COR-L47 (cell line): ENCODE results near the gene GALR2.
A peak's percentile ranks its signal among the peaks of the same experiment; 100 is the strongest.

ENCODE experiments used
- DNase-seq: peaks from one replicate; lab custom pipeline; 2025; lab: John Stamatoyannopoulos, UW

Gene GALR2

DNA sequence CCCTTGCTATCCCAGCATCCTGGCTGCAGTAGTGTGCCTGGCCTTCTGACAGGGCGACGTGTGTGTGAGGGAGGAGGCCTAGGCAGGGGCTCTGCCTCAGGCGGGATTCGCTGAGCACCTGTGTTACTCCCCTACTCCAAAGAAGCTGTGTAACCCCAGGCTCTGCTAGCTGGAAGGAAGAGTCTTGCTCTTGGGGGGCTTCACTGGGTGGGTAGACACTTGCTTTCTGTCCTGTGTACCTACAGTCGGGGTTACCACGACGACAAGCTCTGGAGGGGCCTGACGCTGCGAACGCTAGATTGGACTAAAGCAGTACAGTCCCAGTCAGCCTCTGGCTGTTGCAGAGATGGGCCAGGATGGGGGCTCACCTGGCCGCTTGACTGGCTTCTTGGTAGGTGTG is 19.5 kb downstream of the GALR2 start:
- DNase-seq, result no peak

DNA sequence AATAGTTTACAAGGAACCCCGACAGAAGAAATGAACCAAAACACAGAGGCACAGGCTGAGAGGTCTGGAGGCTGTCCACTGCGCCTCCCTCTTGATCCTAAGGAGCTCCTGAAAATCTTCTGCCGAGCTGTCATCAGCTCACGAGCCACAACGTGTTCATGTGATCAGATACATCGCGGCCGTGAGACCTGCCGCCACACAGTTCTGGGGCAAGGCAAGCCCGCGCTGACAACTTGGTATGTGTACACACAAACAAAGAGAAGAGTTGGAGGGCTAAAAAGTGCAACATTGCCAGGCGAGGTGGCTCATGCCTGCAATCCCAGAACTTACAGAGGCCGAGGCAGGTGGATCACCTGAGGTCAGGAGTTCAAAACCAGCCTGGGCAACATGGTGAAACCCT is 21.4 kb downstream of the GALR2 start:
- no peak for DNase-seq

DNA sequence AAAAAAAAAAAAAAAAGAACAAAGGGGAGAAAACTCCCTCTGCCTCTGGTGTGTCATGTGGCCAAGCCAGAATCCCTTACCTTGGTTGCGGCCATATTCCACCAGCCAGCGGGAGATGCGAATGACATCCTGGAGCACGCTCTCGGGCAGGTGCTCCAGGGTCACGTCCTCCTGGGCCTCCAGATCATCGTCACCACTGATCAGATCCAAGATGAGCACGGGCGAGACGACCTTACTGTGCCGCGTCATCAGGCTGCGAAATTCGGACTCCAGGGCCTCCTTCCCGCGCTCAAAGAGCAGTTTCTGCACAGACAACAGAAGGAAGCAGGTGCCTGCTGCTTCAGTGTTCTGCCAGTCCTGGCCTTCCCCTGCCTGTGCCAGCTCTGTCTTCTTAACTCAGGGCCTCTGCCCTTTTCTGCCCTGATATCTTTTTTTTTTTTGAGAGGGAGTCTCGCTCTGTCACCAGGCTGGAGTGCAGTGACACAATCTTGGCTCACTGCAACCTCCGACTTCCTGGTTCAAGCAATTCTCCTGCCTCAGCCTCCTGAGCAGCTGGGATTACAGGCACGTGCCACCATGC is 23.2 kb downstream of the GALR2 start:
- no peak for DNase-seq

DNA sequence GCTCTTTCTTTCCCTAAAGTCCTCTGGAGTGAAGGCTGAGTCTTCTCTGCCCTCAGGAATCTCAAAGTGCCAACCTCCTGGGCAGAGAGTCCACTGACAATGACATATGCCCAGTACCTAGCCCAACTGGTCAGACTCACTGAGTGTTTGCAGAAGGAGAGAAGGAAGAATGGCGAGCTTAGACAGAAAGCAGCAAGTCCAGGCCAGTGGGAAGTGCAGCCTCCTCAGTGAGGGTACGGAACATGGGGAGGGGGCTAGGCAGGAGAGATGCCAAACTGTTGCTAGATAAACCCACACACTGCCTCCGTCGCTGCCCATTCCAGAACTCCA is 28.3 kb downstream of the GALR2 start:
- no peak for DNase-seq

DNA sequence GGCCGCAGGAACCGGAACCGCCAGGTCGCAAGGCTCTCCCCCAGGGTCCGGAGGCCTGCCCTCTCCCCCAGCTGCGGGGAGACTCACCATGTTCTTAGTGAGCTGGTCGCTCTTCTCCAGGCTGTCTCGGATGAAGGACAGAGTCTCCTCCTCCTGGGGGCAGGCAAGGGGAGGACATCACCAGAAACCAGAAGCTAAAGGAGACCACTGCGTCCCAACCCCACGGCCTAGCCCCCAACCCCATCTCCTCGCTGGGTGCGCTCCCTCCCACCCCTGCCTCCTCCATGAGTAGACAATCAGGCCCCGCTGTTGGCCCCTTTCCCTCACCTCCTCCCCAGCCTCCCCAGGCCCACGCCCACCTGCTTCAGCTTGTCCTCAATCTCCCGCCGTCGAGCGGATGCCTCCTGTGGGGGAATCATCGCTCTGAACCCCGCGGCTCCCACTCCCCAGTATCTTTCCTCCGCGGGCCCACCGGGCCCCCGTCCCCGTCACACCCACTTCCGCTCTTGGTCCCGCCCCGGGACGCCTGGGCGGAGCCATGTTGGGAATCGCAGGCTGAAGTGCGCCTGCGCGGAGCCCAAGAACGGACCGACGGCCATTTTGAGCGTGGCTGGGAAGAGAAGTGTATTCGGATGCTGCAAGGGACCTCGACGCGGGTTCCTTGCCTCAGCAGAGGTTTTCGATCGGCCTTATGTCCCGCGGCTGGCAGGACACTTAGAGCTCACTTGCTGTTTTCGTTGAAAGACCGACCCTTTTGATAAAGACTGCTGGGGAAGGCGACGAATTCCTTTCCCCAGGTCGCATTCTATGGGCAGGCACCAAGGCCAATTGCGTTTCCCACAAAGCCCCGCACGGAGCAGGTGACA is 28.9 kb downstream of the GALR2 start, which contains the start of gene EXOC7:
EXOC7 (minus strand) TSS at position 514 of the 866 bp plus-strand sequence; CDS start at position 419, 95 bp downstream.
- peak; percentile 91 for DNase-seq

DNA sequence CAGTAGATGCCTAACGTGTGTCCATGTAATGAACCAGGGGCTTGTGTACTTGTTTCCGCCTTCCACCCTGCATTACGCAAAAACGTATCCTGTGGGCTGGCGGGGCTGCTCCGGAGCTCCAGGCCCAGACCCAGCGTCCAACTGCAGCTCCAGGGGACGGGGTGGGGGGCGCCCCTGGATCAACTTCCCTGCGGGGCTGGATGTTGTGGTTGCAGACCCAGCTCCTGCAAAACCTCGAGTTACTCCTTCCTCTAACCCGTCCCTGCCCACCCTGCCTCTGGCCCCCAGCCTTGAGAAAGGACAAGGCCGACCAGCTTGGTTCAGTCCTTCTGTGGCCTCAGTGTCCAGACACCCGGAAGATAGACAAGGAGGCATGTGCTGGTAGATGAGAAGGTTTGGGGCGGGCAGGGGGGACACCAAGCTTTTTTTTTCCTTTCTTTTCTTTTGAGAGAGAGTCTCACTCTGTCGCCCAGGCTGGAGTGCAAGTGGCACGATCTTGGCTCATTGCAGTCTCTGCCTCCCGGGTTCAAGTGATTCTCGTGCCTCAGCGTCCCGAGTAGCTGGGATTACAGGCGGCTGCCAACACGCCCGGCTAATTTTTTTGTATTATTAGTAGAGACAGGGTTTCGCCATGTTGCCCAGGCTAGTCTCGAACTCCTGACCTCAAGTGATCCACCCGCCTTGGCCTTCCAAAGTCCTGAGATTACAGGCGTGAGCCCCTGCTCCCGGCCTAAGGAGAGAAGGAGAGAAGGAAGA is 29.7 kb downstream of the GALR2 start:
- no peak for DNase-seq

DNA sequence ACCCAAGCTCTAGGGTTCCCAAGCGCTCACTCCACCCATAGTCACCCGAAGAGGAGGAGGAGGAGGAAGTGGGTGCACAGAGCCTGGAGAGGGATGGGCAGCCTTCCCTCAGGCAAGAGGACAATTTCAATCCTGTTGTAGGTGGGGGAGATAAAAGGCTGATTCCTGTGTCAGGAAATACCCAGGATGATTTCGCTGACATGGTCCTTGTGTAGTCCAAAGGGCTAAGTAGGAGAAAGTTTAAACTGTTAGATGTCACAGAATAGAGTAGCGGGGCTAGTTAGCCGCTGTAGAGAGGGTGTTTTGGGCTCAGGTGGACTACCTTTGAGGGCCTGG is 30.3 kb downstream of the GALR2 start:
- no peak for DNase-seq

DNA sequence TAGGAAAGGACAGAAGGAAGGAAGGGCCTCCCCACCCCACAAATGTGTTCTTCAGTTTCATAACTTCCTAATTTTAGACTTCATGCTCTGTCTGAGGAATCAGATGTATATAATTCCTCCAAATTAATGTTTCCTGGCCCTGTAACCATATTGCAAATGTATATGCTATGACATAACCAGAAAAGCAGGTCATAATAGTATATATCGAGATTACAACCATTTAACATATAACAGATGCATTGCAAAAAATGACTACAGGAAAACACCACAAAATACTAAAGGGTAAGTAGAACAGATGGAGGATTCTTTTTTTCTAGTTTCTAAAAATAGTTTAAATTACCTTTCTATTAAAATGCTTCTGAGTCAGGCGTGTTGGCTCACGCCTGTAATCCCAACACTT is 32.1 kb downstream of the GALR2 start:
- no peak for DNase-seq

DNA sequence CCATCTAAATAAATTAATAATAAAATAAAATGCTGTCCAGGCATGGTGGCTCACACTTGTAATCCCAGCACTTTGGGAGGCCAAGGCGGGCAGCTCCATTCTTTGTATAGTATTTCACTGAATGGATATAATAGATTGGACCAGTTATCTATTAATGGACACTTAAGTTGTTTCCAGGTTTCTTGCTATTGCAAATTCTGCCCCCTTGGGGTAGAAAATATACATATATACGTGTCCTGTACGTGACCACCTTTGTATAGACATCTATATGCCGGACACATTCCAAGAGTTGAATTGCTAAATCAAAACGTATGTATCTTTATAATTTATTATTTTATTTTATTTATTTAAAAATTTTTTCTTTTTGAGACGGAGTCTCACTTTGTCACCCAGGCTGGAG is 32.9 kb downstream of the GALR2 start:
- DNase-seq, result peak; percentile 24

DNA sequence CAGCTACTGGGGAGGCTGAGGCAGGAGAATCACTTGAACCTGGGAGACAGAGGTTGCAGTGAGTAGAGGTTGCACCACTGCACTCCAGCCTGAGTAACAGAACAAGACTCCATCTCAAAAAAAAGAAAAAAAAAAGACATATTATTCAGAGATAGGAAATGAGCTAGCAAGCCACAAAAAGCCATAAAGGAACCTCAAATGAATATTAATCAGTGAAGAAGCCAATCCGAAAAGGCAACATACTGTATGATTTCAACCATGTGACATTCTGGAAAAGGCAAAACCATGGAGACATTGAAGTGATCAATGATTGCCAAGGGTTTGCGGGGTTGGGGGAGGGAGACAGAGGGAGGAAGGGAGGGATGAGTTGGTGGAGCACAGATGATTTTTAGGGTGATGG is 37.4 kb downstream of the GALR2 start:
- no peak for DNase-seq

DNA sequence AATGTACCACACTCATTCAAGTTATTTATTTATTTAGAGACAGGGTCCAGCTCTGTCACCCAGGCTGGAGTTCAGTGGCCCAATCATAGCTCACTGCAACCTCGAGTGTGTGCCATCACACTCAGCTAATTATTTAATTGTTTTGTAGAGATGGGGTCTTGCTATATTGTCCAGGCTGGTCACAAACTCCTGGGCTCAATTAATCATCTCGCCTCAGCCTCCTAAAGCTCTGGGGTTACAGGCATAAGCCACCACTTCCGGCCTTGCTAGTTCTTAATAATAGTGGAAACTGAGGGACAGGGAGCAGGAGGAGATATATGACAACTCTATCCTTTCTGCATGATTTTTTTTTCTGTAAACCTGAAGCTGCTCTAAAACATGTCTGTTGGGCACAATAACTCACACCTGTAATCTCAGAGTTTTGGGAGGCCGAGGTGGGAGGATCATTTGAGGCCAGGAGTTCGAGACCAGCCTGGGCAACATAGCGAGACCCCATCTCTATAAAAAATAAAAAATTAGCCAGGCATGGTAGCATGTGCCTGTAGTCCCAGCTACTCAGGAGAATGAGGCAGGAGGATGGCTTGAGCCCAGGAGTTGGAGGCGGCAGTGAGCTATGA is 40.7 kb downstream of the GALR2 start:
- no peak for DNase-seq

DNA sequence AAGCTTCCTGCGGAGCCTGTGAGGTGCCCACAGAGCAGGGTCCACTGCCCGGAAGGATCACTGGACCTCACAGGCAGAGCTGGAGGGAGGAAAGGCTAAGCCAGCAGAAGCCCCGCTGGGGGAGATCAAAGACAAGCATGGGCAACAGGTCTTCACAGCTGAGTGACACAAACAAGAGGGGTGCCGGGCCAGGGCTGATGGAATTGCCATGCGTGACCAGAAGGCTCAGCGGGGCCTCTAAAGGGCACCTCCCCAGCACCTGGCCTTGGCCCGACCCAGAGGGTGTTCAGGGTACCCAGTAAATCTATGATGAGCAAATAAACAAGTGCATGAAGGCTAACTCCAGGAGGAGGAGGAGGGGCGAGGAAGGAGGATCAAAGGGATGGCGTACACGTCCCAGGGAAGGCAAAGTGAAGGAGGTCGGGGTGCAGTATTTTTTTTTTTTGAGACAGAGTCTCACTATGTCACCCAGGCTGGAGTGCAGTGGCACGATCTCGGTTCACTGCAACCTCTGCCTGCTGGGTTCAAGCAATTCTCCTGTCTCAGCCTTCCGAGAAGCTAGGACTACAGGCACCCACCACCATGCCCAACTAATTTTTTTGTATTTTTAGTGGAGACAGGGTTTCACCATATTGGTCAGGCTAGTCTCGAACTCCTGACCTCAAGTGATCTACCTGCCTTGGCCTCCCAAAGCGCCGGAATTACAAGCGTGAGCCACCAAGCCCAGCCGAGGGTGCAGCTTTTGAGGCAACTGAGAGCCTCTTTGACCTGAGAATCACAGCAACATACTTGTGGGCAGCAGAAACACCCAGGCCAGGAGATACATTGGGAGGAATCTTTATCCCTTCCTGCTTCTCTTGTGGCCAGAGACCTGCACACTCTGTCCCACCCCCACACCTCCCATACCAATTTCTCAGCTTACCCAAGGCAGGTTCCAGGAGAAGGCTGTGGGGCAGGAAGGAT is 45.1 kb downstream of the GALR2 start:
- DNase-seq, result no peak

DNA sequence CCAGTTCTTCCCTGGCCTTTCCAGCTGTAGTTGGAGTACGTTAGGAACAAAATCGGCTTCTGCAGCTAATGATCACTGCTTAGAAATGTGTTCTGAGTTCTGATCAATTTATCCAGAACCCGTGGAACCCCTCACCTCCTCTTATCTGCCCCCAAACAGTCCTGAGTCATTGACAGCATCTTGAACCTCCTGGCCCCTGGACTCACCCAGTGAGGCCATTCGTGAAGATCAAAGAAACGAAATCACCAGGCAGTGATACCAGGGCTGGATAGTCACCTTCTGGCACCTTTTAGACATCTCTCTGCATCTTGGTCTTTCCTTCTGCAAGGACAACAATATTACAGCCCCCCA is 46.1 kb downstream of the GALR2 start:
- no peak for DNase-seq

DNA sequence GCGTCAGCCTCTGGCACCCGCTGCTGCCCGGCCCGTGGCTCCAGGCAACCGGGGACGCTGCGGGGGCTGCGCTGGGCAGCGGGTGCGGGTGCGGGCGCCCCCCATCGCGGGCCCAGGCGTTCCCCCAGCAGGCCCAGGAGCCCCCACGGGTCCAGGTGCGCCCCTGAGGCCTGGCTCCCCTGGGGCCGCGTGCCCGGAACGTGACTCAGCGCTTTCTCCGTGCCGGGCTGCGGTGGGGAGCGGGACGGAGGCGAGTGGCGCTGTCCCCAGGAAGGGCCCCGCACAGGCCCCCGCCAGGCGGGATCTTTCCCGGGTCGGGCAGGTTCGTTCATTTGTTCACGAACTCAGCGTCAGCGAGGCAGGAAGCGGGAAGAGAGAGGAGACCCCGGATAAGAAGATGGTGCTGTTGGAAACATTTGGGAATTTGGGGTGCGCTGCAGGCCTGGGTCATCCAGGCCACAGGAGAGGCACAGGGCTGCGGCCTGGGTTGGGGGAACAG is 47.4 kb downstream of the GALR2 start:
- DNase-seq, result no peak

DNA sequence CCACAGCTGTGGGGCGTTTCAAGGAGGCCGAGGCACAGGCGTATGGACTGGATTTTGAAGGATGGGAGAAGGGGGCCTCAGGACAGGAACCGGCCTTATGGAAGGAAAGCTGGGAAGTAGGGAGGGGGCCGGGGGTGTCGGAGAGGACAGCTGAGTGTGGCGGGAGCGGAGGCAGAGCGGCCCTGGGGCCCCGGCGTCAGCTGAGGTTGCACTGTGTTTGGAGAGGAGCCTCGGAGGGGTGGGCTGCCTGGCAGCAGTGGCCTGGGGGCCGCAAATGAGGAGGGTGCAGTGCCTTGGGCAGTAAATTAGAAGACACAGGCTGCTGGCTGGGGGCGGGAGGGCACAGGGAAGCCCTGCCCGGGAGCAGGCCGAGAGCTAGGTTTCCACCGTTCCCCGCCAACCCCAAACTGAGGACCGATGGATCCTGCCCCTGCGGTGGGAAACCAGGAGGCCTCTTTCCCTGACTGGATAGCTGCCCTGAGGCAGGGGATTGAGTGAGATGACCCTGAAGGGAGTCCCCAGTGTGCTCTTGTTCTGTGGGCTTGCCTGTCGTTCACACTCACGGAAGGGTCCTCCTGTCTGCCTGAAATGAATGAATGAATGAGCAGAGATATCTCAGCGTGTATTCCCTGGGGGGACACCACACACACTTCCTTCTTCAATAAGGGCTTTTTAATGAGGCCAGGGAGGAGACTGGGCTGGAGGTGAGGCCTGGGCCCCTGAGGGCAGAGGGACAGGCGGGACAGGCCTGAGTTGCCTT is 48.0 kb downstream of the GALR2 start:
- no peak for DNase-seq

DNA sequence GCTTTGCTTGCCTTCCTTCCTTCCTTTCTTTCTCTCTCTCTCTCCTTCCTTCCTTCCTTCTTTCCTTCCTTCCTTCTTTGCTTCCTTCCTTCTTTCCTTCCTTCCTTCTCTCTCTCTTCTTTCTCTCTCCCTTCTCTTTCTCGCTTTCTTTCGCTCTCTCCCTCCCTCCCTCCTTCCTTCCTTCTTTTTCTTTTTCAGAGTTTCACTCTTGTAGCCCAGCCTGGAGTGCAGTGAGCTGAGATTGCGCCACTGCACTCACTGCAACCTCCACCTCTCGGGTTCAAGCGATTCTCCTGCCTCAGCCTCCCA is 48.6 kb downstream of the GALR2 start:
- DNase-seq, result no peak

DNA sequence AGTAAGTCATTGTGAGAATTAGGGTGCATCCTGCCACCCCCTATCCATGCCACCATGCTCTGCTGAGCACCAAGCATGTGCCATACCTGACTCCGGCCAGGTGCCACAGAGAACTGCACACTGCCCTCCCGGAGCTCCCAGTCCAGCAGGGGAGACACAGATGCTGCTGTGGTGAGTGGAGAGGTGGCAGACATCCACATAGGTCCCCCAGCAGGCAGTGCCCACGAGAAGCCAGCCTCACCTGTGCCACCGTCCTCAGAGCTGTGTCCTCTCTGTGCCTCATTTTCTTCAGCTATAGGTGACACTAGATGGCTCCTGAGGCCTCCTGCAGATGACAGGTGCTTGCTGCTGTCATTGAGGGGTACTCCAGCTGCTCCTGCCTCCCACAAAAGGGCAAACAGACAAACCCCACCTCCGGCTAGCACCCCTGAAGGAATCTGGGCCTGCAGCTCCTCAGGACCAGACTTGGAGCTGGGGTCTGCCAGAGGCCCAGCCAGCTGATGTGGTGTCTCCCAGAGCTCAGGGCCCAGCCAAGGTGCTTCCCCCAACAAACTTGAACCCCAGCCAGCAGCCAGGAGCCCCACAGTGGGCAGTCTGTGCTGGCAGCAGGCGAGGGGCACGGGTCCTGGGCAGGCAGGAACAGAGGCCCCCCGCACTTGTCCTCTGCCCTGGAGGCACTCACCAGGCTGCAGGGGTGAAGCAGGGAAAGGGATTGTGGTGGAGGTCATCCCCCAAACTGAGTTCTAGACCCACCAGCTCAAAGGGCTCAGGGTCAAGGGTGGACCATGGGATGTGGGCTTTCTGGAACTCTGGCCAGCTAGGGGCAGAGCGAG is 49.4 kb downstream of the GALR2 start:
- DNase-seq, result no peak

DNA sequence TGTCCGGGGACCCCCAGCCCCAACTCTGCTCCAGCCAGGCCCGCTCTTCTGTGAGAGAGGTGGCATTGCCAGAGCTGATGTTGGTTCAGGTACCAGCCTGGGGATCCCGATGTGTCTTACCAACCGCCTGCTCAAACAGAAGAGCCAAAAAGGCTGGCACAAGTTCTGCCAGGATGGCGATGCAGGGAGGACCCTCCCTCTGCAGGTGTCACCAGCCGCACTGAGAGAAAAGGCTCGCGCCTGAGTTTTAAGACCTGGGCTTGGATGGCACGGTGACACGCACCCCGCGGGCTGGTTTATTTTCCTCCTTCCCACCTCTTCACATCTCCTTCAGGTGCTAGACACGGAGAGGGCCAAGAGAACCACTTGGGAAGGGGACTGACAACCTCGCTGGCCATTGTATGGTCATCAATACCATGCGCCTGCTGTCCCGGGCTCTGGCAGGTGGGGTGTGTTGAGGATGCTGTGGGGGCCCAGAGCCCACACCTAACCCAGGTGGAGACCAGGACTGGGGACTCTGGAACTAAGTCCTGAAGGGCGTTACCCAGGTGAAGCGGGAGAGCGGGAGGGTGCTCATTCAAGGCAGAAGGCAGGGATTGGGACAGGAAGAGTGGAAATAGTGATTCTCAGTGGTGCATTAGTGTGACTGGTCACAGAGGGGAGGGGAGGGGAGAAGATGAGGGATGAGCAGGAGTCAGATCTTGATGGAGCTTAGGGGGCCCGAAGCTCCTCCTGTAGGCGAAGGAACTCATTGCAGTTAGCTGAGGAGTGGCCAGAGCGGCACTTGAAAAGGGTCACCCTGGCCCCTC is 50.2 kb downstream of the GALR2 start:
- DNase-seq, result no peak

DNA sequence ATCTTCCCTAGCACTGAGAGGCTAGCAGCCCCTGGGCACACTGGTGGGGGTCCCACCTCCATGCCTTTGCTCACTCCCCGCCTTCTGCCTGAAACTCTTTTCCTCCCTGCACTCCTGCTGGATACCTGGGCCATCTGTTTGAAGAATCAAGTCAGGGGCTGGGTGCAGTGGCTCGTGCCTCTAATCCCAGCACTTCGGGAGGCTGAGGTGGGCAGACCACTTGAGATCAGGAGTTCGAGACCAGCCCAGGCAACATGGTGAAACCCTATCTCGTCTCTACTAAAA is 50.8 kb downstream of the GALR2 start:
- no peak for DNase-seq
